Gastrocnemius medialis (tissue), 4 donors: Measurements from ENCODE around the gene ACAD11. TPM values are rescaled to one million over a fixed set of nuclear protein-coding genes. Genes with fewer than 3 reads are reported as not detected.

Experiments used
- ATAC-seq, 2 donors: fragments of 150-250 bp; one replicate each; pipeline ENCODE4 v1.9.1; 2016
- DNase-seq, 2 donors: peaks; one replicate each; pipeline ENCODE4 v3.0.0-alpha.2; 2019
- H3K27ac ChIP-seq, 4 donors: fragments of 200-600 bp; sonication (generic); 1 replicate in 1 of 4; 2 replicates in 3 of 4; pipeline ENCODE4 v1.5.1; 2016 to 2018; ENCODE audit warnings: mild to moderate bottlenecking in 2 of 4, moderate library complexity in 1 of 4
- H3K27me3 ChIP-seq, 3 donors: fragments of 200-600 bp; sonication (generic) in 2 of 3; 1 replicate in 1 of 3; 2 replicates in 2 of 3; pipeline versions ENCODE4 v1.5.1 to v1.6.0; 2016 to 2019; ENCODE audit warnings: mild to moderate bottlenecking in 1 of 3, moderate library complexity in 1 of 3
- H3K36me3 ChIP-seq, 2 donors: fragments of 200-600 bp; sonication (generic) in 1 of 2; one replicate each; pipeline ENCODE4 v1.5.1; 2017 to 2018
- H3K4me1 ChIP-seq, 2 donors: fragments of 200-600 bp; sonication (generic) in 1 of 2; one replicate each; pipeline ENCODE4 v1.5.1; 2016 to 2017; ENCODE audit warnings: mild to moderate bottlenecking in 2 of 2
- H3K4me3 ChIP-seq, 4 donors: fragments of 200-600 bp; sonication (generic) in 3 of 4; 1 replicate in 1 of 4; 2 replicates in 3 of 4; pipeline ENCODE4 v1.5.1; 2016 to 2019; ENCODE audit warnings: mild to moderate bottlenecking in 2 of 4
- H3K9me3 ChIP-seq, 3 donors: fragments of 200-600 bp; sonication (generic) in 2 of 3; 1 replicate in 1 of 3; 2 replicates in 2 of 3; pipeline ENCODE4 v1.5.1; 2016 to 2019
- CTCF ChIP-seq, 5 experiments: fragments of 450-650 bp in 3 of 5; fragments of 200-600 bp in 2 of 5; sonication (generic) in 2 of 5; IDR thresholded peaks in 4 of 5; conservative IDR thresholded peaks in 1 of 5; 1 replicate in 4 of 5; 2 replicates in 1 of 5; pipeline ENCODE4 v1.5.1; 2016 to 2019; ENCODE audit warnings: antibody characterized with exemption in 5 of 5, mild to moderate bottlenecking in 3 of 5, moderate library complexity in 3 of 5
- POLR2A ChIP-seq, 2 donors: fragments of 450-650 bp; IDR thresholded peaks; one replicate each; pipeline ENCODE4 v1.6.1; 2017; ENCODE audit warnings: antibody characterized with exemption in 2 of 2, mild to moderate bottlenecking in 2 of 2, moderate library complexity in 2 of 2
- in situ Hi-C, 4 donors: fragments of 200-750 bp; cut with MboI; loops; one replicate each; pipeline versions ENCODE4 v1.15.0 to v1.8.0; 2017; ENCODE audit warnings: low sequenced_read_pairs in 4 of 4
- intact Hi-C: fragments of 100-400 bp; cut with DNase I; formaldehyde crosslinking; loops from one replicate; pipeline ENCODE4 v1.15.1; 2023; ENCODE audit warnings: low total_unique reads
- total RNA-seq, 4 donors: library from RNA; depleted of rRNA; stranded (reverse); fragments of >200 nt; gene quantifications; one replicate each; pipeline versions ENCODE4 v1.1.0 to v1.2.3, GENCODE V29; 2016

ACAD11 gene
- total RNA-seq, 4 donors from 2014 or later, result 2.2 to 12.4 (median 4.4) TPM

- Histone ChIP-seq H3K4me3 (no peak overlapping the region), H3K27ac (no peak overlapping the region), H3K9me3 (no peaks in the 10 kb centered on the region), H3K36me3 (peaks cover 3 to 64% of the 10 kb centered on the region in 2 donors), H3K4me1 (no peaks in the 10 kb centered on the region), H3K27me3 (no peaks in the 10 kb centered on the region)
- intact Hi-C loops, result no loop called here
- no peak for DNase-seq
- in situ Hi-C loops, result loop anchor here in 1 of 4 donors (10.0 kb wide), 1 partner anchor 114 kb away; no protein-coding TSS in a partner anchor
- no peak for ATAC-seq
- TF ChIP-seq CTCF (IDR thresholded peaks at IDR 0.05 in 4 of 5, conservative IDR thresholded peaks at IDR 0.05 in 1 of 5) (no peak), POLR2A (IDR thresholded peaks at IDR 0.05) (no peak)
Observed at GRCh38 chr3:132530624-132531023, 129.0 kb downstream of the ACAD11 start.

- intact Hi-C loops, result no loop called here
- Histone ChIP-seq H3K27ac (no peak overlapping the region), H3K9me3 (no peaks in the 10 kb centered on the region), H3K27me3 (no peaks in the 10 kb centered on the region), H3K4me1 (no peaks in the 10 kb centered on the region), H3K4me3 (no peak overlapping the region), H3K36me3 (peaks cover 0 to 67% of the 10 kb centered on the region in 2 donors)
- TF ChIP-seq CTCF (IDR thresholded peaks at IDR 0.05 in 4 of 5, conservative IDR thresholded peaks at IDR 0.05 in 1 of 5) (no peak), POLR2A (IDR thresholded peaks at IDR 0.05) (no peak)
- in situ Hi-C loops, result loop anchor here in 1 of 4 donors (25.0 kb wide), 1 partner anchor 1090 kb away; no protein-coding TSS in a partner anchor
- DNase-seq (no peak), ATAC-seq (no peak)
Observed at GRCh38 chr3:132522353-132522752, 137.3 kb downstream of the ACAD11 start.

- no peak overlapping the region for H3K27ac ChIP-seq
- no peaks in the 10 kb centered on the region for H3K4me1 ChIP-seq
- DNase-seq (no peak), ATAC-seq (no peak)
- H3K27me3 ChIP-seq, result no peaks in the 10 kb centered on the region
- in situ Hi-C loops, result loop anchor here in 1 of 4 donors (25.0 kb wide), 1 partner anchor 1090 kb away; no protein-coding TSS in a partner anchor
- no peak overlapping the region for H3K4me3 ChIP-seq
- peaks cover 0 to 71% of the 10 kb centered on the region in 2 donors for H3K36me3 ChIP-seq
- H3K9me3 ChIP-seq, result no peaks in the 10 kb centered on the region
- intact Hi-C loops, result no loop called here
- TF ChIP-seq CTCF (IDR thresholded peaks at IDR 0.05 in 4 of 5, conservative IDR thresholded peaks at IDR 0.05 in 1 of 5) (no peak), POLR2A (IDR thresholded peaks at IDR 0.05) (no peak)
Observed at GRCh38 chr3:132521901-132522300, 137.7 kb downstream of the ACAD11 start.

GRCh38 chr3:132519914-132520313 is 139.7 kb downstream of the ACAD11 start:
- Histone ChIP-seq H3K4me3 (no peak overlapping the region), H3K9me3 (no peaks in the 10 kb centered on the region), H3K4me1 (no peaks in the 10 kb centered on the region), H3K36me3 (peaks cover 0 to 77% of the 10 kb centered on the region in 2 donors), H3K27me3 (no peaks in the 10 kb centered on the region), H3K27ac (no peak overlapping the region)
- intact Hi-C loops (no loop called here), in situ Hi-C loops (loop anchor here in 1 of 4 donors (25.0 kb wide), 1 partner anchor 1092 kb away; no protein-coding TSS in a partner anchor)
- DNase-seq (no peak), ATAC-seq (no peak)
- TF ChIP-seq POLR2A (IDR thresholded peaks at IDR 0.05), result no peak
- no peak for TF ChIP-seq CTCF (IDR thresholded peaks at IDR 0.05 in 4 of 5, conservative IDR thresholded peaks at IDR 0.05 in 1 of 5)

GRCh38 chr3:132517311-132517710 is 142.3 kb downstream of the ACAD11 start:
- no peaks in the 10 kb centered on the region for H3K4me1 ChIP-seq
- intact Hi-C loops (no loop called here), in situ Hi-C loops (loop anchor here in 1 of 4 donors (25.0 kb wide), 1 partner anchor 1095 kb away; no protein-coding TSS in a partner anchor)
- H3K27ac ChIP-seq, result no peak overlapping the region
- TF ChIP-seq CTCF (IDR thresholded peaks at IDR 0.05 in 4 of 5, conservative IDR thresholded peaks at IDR 0.05 in 1 of 5) (no peak), POLR2A (IDR thresholded peaks at IDR 0.05) (no peak)
- DNase-seq, result no peak
- peaks cover 2 to 81% of the 10 kb centered on the region in 2 donors for H3K36me3 ChIP-seq
- H3K9me3 ChIP-seq, result no peaks in the 10 kb centered on the region
- no peak overlapping the region for H3K4me3 ChIP-seq
- no peaks in the 10 kb centered on the region for H3K27me3 ChIP-seq
- ATAC-seq, result no peak
